Measurements from ENCODE around the gene SHKBP1.

SHKBP1 gene

GRCh38 chr19:40632311-40633036 is 55.8 kb downstream of the SHKBP1 start:
- no peak for DNase-seq

GRCh38 chr19:40633207-40633606 is 56.5 kb downstream of the SHKBP1 start:
- no peak for DNase-seq

GRCh38 chr19:40638327-40638726 is 61.7 kb downstream of the SHKBP1 start:
- no peak for DNase-seq

GRCh38 chr19:40639638-40639982 is 62.9 kb downstream of the SHKBP1 start:
- DNase-seq, result no peak

GRCh38 chr19:40640744-40641143 is 64.1 kb downstream of the SHKBP1 start:
- DNase-seq, result no peak

Measured in nucleus accumbens (tissue), 56 donors.